SIG-M5 (cell line): ENCODE measurements around the gene CFAP161.

Experiments
- DNase-seq: peaks from one replicate; lab custom pipeline; 2025; lab: John Stamatoyannopoulos, UW

Gene CFAP161

GRCh38 chr15:81183439-81183775, 49.3 kb downstream of the CFAP161 start:
- DNase-seq = no peak

GRCh38 chr15:81184188-81184587, 50.1 kb downstream of the CFAP161 start:
- DNase-seq = no peak

- no peak for DNase-seq
Measured at GRCh38 chr15:81185631-81186295, 51.7 kb downstream of the CFAP161 start.

DNA sequence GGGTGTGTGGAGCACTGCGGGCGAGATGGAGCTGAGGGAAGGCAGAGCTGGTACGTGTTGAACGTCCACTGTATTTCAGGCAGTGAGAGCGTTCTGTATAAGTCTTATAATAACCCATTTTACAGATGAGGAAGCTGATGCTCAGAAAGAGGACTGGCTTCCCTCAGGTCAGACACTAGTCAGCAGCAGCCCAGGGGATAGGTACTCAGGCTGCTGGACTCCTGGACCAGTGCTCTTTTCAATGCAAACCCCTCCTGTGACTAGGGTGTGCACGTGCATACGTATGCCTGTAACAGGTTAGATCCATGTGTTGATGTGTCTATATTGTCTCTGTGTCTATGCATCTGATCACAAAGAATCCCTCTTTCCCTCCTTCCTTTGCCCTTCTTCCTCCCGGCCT, 54.3 kb downstream of the CFAP161 start:
- no peak for DNase-seq

DNA sequence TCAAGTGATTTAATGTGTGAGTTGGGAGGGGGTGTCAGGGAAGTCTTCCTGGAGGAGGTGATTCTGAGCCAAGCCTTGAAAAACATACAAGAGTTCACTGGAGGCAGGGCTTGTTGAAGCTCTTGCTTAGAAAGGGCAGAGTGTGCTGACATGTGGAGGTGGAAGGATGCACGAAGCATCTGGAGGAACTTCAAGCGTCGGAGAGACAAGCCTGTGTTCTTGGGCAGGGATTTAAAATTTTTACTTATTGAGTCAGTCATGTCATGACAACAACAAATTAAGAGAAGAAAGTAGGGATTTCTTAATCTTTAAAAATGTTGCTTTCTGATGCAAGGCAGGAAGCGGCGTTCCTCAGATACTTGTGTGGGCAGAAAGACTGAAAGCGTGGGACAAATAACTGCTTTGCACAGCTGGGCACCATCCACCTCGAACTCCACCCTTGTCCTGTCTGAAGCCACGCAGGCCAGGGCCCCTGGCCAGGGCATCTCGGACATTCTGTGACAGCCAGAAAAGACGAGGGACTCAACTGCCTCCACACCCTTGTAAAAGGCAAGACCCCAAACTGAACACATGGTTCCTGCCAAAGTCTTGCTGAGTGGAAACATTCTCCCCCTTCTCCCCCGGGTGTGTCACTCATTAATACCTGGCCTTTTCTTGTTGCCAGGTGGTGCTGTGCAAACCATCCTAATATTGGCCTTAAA, 55.7 kb downstream of the CFAP161 start:
- no peak for DNase-seq

DNA sequence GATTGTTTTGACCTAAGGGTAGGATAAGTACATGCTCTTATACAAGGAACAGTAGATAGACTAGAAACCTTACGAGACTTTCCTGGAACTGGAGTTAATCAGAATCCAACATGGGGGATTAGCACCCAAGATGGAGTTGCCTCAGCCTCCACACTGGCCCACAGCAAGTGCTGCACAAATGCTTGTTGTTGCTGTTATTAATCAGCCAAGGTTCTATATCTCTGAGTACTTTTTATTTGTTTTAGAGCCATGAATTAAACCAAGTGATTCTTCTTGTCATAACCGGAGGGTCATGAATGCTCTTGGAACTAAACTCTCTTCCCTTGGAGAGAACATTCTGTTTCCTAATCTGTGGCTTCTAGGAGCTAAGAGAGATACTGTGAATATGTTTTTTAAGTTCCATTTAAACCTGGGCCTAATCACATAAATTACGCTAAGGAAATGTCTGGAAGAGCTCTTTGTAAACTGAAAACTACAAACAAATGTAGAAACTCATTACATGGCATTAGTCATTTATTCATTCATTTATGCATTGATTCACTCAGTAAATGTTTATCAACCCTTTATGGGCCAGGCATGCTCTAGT, 56.9 kb downstream of the CFAP161 start:
- DNase-seq = no peak

DNA sequence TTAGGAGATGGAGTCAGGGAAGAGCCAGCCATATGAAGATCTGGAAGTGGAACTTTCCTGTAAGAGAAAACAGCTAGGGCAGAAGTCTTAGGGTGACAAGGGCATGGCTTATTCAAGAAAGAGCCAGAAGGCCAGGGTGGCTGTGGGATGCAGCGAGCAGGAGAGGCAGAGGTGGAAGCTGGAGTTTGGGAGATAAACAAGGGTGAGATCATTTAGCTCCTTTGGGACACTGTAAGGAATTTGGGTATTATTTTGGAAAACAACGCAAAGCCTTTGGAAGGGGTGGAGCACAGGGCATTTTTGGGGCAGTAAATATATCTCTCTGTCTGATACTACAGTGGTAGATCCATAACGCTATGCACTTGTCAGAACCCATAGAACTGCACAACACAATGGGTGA, 57.6 kb downstream of the CFAP161 start:
- no peak for DNase-seq

DNA sequence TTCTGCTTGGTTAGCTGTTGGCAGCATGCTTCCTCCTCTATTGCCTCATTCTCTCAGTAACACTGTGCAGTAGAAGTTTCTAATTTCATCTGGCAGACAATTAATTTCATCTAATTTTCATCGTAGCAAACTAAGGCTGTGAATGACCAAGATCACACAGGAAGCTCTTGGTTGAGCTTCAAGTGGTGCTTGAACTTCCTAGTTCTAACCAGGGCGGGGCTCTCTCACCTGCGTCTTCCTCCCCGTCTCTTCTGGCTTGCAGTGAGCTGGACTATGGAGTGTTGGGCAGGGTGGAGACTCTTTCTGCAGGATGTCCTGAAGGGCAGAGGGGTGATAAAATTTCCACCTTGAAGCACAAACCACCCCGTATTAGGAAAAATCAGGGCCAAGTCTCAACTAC, 60.7 kb downstream of the CFAP161 start:
- no peak for DNase-seq

DNA sequence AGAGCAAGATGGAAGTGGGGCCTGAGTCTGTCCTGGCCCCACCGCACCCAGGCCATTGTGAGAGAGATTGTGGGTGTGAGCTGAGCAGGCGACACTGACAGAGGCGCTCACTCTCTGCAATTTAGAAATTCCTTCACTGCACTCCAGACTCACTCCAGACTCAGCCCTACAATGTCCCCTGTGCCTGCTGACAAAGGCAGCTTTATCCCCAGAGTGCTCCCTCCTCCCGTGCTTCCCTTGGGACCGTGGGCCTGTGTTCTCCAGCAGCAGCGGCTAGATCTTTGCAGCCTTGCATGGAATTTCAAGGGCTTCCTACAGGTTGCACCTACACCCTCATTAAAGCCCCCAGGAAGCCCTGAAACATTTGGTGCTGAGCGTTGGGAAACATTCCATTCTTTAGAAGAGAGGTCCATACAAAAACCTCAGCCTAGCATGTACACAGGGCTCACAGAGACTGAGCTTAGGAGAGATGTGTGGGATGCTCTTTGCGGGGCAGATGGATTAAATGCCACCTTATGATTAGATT, 61.3 kb downstream of the CFAP161 start:
- DNase-seq = no peak

GRCh38 chr15:81196576-81197254, 62.6 kb downstream of the CFAP161 start, which contains the start of gene IL16:
TSS of gene IL16 (plus strand) at chr15:81196879. CDS start at chr15:81225400, 28,521 bp downstream.
- no peak for DNase-seq

DNA sequence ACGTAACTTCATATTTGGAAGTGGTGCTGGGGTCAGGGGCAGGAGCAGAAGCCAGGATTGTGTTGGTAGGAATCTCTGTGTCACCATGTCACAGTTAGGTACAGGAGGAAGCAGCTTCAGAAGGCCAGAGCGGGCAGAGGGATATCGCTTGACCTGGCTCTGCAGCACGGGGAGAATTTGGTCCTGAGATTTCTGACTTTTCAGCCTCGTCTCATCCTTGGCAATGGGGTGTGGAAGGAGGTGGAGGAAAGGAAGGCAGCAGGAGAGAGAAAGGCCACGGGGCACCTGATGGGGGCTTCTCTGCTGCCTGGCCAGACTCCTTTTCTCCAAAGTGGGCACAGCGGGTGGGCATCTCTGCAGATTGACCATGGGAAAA, 63.2 kb downstream of the CFAP161 start:
- DNase-seq = no peak

DNA sequence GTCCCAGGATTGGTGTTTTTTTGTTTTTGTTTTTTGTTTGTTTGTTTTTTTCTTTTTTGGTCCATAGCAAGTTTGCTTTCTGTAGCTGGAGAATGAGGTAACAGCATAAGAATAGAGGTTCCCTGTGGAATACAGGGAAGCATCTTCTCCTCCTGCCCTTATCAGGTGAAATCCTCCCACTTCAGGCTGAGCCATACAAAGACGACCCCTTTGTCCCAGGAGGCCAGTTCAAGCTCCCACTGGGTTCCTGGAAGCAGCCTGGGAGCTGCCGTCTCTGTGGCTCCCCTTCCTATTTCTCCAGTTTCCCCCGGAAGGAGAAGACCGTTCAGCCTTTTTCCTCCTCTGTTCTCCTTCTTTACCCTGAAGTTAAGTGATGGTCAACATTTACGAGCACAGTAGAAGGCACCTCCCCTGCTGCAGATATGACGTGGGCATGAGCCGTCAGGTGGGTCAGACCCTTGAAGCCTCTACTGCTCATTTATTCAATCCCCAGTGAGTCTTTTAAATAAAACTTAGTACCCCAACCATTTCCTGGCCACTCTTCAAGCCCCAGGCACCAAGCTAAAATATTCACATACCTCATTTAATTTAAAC, 63.7 kb downstream of the CFAP161 start:
- DNase-seq = no peak
